Kidney capillary endothelial cell (primary cell): ENCODE data around the gene GPBAR1.

ENCODE experiments used
- DNase-seq: peaks from one replicate; pipeline ENCODE4 v3.0.0-alpha.2; 2018; ENCODE audit warnings: low spot score

Gene GPBAR1

GRCh38 chr2:218286570-218287459, 26.0 kb downstream of the GPBAR1 start:
- peak; percentile 93 for DNase-seq

GRCh38 chr2:218289639-218290315, 29.0 kb downstream of the GPBAR1 start:
- no peak for DNase-seq

GRCh38 chr2:218290316-218291261, 29.8 kb downstream of the GPBAR1 start:
- DNase-seq: no peak

GRCh38 chr2:218291318-218292047, 30.7 kb downstream of the GPBAR1 start:
- DNase-seq: no peak

- DNase-seq: peak; percentile 68
These were observed 31.5 kb downstream of the GPBAR1 start, which contains the start of gene TMBIM1 for GRCh38 chr2:218292048-218293014. TMBIM1 (minus strand) TSS chr2:218292503; CDS start chr2:218282141, 10,362 bp downstream.

GRCh38 chr2:218293715-218294429, 33.1 kb downstream of the GPBAR1 start:
- DNase-seq: no peak

GRCh38 chr2:218294430-218295022, 33.7 kb downstream of the GPBAR1 start:
- no peak for DNase-seq

GRCh38 chr2:218295029-218295428, 34.2 kb downstream of the GPBAR1 start:
- peak; percentile 41 for DNase-seq

- DNase-seq: no peak
These were observed 35.4 kb downstream of the GPBAR1 start for GRCh38 chr2:218296200-218296599.

- no peak for DNase-seq
These were observed 36.0 kb downstream of the GPBAR1 start for GRCh38 chr2:218296847-218297246.

- no peak for DNase-seq
These were observed 37.6 kb downstream of the GPBAR1 start for GRCh38 chr2:218298314-218298875.

- no peak for DNase-seq
These were observed 39.3 kb downstream of the GPBAR1 start for GRCh38 chr2:218300141-218300540.

GRCh38 chr2:218301176-218301819, 40.5 kb downstream of the GPBAR1 start:
- peak; percentile 75 for DNase-seq

- no peak for DNase-seq
These were observed 44.6 kb downstream of the GPBAR1 start for GRCh38 chr2:218305383-218305782.

GRCh38 chr2:218306184-218306920, 45.5 kb downstream of the GPBAR1 start:
- no peak for DNase-seq

- no peak for DNase-seq
These were observed 46.7 kb downstream of the GPBAR1 start for GRCh38 chr2:218307415-218308090.
